ENCODE data around the gene TRIM62.

The TRIM62 gene

GRCh38 chr1:33181921-33182341 lies at the start of gene TRIM62:
TRIM62 (minus strand) TSS chr1:33182043; CDS start chr1:33181432, 611 bp downstream.
- no peak for DNase-seq

- DNase-seq: no peak
Observed at GRCh38 chr1:33231166-33231565, 49.3 kb upstream of the TRIM62 start.

DNA sequence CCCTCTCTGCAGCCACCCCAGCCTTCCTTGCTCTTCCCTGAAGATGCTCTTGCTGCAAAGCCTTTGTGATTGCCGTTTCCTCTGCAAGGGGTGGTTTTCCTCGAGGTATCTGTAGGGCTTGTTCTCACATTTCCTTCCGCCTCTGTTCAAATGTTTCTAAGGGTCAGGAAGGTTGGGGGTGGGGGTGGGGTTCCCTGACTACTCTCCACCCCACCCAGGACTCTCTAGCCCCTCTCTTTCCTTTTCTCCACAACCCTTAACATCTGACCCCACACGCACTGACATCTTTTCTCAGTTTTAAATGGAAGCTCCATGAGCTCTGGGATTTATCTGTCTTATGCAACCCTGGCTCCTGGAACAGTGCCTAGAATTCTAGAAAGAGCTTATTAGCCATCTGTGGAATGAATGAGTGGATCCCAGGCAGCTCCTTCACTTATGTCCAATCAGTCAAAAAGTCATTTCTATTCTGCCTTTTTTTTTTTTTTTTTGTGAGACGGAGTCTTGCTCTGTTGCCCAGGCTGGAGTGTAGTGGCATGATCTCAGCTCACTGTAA lies 47.2 kb upstream of the TRIM62 start:
- DNase-seq: no peak

- DNase-seq: no peak
Observed at GRCh38 chr1:33225586-33225985, 43.7 kb upstream of the TRIM62 start.

DNA sequence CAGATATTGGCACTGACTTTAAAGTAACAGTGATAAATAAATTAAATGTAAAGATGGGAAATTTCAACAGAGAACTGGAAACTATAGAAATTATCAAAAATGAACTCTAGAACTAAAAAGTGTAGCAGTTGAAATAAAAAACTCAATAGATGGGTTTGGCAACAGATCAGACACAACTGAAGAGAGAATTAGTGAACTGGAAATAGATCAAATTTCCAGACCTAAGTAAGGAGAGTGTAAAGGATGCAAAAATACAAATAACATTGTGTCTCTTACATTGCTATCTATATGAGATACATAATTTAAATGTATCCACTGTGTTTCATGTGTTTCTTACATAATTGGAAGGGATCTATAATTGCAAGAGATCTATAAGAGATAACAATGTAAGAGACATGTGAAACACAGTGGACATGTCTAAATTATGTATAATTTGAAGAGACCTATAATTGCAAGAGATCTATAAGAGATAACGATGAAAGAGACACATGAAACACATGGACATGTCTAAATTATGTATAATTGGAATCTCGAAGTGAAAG lies 42.4 kb upstream of the TRIM62 start:
- no peak for DNase-seq

DNA sequence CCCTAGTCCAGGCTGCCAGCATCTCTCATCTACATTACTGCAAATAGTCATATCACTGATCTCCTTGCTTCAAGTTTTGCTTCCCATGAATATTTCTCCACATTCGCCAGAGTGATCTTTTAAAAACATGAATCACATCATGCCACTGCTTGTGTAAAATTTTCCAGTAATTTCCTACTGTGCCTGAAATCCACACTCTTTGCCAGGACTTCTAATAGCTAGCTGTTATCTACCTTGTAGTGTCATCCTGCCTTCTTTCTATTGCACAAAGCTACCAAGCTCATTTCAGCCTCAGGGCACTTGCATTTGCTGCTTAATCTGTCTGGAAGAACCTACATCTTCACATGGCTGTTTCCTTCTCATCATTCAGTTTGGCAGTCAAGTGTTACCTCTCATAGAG lies 40.5 kb upstream of the TRIM62 start:
- DNase-seq: no peak

DNA sequence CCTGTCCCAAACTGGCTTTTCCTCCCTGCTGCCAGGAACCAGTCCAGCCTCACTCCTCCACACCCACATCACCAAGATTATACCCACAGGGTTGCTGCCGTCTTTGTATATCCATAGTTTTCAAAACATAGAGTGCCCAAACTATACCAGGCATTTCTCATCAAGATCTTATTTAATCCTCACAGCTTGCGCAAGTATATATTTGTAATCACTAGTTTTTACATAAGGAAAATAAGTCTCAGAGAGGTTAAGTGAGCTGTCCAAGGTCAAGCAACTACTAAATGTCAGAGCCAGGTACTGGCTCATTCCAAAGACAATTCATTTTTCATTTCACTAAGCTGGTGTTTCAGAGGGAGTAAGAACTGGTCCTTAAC lies 39.5 kb upstream of the TRIM62 start:
- DNase-seq: no peak

- DNase-seq: no peak
Observed at GRCh38 chr1:33220676-33221384, 39.0 kb upstream of the TRIM62 start.

DNA sequence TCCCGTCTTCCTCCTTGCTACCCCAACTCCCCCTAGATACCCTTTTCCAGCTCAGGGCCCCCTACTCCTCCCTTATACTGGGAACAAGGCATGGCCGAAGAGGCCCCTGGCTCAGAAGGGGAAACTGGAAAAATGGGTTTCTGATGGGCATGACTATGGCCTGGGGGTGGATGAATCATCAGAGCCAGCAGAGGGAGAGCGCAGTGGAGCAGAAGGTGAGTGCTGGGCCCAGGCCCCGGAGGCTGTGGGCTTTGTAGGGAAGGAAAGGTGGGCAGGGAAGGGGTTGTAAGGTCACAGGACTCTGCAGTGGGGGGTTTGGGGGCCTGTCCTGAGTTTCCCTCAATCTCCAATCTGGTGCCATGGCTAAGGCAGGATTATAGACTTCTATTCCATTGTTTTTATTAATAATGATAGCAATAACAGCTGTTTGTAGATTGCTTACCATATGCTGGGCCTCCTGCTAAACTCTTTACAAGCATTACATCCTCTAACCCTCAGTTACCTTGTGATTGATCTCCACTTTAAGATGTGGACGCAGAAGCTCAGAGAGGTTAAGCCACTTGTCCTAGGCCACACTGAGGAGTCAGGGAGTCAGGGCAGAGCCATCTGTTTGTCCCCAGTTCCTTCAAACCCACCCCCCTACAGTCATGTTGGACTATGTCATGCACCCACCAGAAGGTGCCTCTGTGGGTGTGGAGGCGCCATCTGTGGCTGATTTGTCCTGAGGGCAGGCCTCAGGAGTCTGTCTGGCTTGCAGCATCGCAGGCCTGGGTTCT lies 38.2 kb upstream of the TRIM62 start:
- no peak for DNase-seq

DNA sequence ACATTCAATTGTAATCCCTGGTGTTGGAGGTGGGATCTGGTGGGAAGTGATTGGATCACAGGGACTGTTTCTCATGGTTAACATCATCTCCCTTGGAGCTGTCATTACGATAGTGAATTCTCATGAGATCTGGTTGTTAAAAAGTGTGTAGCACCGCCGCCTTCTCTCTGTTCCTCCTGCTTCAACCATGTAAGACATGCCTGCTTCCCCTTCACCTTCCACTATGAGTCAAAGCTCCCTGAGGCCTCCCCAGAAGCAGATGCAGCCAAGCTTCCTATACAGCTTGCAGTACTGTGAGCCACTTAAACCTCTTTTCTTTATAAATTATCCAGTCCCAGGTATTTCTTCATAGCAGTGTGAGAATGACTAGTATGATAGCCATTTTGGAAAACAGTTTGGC lies 30.1 kb upstream of the TRIM62 start:
- DNase-seq: no peak

DNA sequence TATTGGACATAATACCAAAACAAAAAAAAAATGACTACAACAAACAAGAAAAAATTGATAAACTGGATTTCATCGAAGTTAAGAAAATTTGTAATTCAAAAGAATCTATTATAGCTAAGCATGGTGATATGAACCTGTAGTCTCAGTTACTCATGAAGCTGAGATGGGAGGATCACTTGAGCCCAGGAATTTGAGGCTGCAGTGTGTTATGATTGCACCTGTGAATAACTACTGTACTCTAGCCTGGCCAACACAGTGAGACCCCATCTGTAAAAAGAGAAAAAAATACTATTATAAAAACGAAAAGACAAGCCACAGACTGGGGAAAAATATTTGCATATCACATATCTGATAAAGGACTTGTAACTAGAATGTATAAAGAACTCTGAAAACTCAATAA lies 24.5 kb upstream of the TRIM62 start:
- no peak for DNase-seq

- DNase-seq: no peak
Observed at GRCh38 chr1:33195556-33195955, 13.7 kb upstream of the TRIM62 start.

GRCh38 chr1:33191731-33192275 lies 10.0 kb upstream of the TRIM62 start:
- no peak for DNase-seq

GRCh38 chr1:33190701-33191100 lies 8.9 kb upstream of the TRIM62 start:
- DNase-seq: no peak

GRCh38 chr1:33188572-33189275 lies 6.9 kb upstream of the TRIM62 start:
- no peak for DNase-seq

DNA sequence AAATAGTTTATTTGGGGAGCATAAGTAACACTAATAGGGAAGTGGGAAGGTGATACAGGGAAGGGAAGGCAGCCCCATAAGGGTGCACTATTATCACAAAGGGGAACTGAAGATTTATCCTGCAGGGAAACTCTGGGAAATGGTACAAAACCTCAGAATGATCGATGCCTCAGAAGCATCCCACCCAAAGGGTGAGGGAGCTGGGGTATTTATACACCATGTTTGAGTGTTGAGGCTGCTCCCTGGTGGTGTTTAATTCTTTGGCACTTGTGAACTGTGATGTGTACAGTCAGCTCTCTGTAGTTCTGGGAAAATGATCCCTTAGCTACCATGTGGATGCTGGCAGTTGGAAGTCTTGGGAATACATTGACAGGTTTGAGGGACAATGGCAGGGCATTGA lies 5.1 kb upstream of the TRIM62 start:
- DNase-seq: no peak

GRCh38 chr1:33185541-33185940 lies 3.7 kb upstream of the TRIM62 start:
- no peak for DNase-seq

- DNase-seq: no peak
Observed at GRCh38 chr1:33183306-33183705, 1.5 kb upstream of the TRIM62 start.

- no peak for DNase-seq
Observed at GRCh38 chr1:33182896-33183295, 1.1 kb upstream of the TRIM62 start.

- no peak for DNase-seq
Observed at GRCh38 chr1:33182401-33182841, 578 bp upstream of the TRIM62 start.

DNA sequence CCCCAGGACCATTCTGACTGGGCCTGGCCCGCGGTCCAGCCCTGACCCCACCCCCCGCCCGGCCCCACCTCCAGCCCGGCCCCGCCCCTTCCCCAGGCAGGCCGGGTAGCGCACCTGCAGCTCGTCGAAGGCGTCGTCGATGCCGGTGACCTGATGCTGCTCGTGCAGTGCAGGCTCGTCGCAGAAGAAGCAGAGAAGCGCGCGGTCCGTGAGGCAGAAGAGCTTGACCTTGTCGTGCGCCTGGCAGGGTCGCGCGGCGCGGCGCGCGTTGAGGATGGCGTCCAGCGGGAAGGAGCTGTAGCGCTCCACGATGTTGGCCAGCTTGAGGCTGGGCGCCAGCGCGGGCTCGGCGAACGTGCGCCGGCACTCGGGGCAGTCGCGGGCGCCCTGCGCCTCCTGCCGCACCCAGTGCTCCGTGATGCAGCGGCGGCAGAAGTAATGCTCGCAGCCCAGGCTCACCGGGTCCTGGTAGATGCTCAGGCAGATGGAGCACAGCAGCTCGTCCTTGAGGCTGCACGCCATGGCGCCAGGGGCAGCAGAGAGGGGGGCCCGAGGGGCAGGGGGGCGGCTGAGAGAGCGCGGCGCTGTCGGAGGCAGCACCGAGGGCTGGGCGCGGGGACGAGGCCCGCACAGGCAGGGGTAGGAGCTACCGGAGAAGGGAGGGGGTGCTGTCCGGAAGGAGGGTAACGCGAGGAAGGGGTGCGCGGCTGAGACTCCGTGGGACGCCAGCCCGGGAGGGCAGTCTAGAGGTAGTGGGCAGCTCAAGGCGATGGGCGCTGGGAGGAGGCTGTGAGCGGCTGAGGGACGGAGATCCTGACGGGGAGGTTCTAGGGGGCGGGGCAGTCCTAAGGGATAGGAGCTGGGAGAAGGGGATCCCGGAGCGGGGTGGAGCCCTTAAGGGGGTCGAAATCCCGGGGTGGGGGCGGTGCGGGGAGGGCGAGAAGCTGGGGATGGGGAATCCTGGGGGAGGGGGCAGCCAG lies 642 bp downstream of the TRIM62 start:
- no peak for DNase-seq
